Cardiac fibroblast (primary cell): Measurements from ENCODE around the gene UBE2E2.
A peak's percentile ranks its signal among the peaks of the same experiment; 100 is the strongest.

Source experiments
- DNase-seq, 2 donors: peaks; one replicate each; pipeline versions ENCODE4 v3.0.0 to v3.0.0-alpha.2; 2010; ENCODE audit warnings: low read depth in 2 of 2
- H3K4me3 ChIP-seq, 2 donors: replicated peaks in 1 of 2; 1 replicate in 1 of 2; 2 replicates in 1 of 2; pipeline ENCODE4 v1.5.1; 2011; ENCODE audit warnings: low read depth in 2 of 2, low read length in 2 of 2, mild to moderate bottlenecking in 2 of 2, moderate library complexity in 1 of 2
- TF ChIP-seq, protein P1 (sequence below): IDR thresholded peaks from one replicate; pipeline ENCODE4 v1.5.1; 2011; ENCODE audit warnings: low read depth, mild to moderate bottlenecking, low read length, inconsistent platforms

The UBE2E2 gene

DNA sequence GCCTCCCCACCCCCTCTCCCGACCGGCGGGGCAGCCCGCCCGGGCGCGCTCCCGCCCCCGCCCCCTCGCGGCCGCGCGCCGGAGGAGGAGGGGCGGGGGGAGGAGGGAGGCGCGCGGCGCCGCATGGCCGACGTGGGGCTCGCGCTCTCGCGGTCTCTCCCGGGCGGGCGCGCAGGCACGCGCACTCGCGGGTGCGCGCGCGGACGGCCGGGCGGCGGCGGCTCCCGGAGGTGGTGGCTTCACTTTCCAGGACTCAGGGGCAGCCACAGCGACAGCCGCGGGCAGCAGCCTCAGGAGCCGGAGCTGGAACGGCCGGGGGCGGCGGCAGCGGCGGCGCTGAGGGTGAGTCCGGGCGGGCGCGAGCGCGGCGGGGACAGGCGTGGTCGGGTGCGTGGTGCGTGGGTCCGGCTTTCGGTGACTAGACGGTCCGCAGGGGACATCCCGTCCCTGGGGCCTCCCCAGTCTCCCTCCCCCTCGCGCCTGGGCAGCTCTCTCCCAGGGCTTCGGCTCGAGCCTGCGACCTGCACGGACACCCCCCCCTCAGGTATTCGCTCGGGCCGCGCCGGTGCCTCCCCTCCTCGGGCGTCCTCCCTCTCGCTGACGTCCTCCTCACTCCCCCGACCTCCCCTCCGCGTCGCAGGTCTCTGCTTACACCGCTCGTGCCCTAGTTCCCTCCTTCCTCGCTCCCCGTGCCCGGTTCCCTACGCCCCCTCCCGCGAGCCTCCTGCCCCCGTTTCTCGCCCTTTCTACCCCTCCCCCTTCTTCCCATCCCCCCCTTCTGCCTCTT is at the start of gene UBE2E2:
TSS of gene UBE2E2 (plus strand) at position 407 of the 787 bp plus-strand sequence.
- DNase-seq, result peak; percentile 58 to 77
- TF ChIP-seq, protein P1, sequence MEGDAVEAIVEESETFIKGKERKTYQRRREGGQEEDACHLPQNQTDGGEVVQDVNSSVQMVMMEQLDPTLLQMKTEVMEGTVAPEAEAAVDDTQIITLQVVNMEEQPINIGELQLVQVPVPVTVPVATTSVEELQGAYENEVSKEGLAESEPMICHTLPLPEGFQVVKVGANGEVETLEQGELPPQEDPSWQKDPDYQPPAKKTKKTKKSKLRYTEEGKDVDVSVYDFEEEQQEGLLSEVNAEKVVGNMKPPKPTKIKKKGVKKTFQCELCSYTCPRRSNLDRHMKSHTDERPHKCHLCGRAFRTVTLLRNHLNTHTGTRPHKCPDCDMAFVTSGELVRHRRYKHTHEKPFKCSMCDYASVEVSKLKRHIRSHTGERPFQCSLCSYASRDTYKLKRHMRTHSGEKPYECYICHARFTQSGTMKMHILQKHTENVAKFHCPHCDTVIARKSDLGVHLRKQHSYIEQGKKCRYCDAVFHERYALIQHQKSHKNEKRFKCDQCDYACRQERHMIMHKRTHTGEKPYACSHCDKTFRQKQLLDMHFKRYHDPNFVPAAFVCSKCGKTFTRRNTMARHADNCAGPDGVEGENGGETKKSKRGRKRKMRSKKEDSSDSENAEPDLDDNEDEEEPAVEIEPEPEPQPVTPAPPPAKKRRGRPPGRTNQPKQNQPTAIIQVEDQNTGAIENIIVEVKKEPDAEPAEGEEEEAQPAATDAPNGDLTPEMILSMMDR, result no peak
- peak within 1 kb of the TSS; percentile 86 to 98 for H3K4me3 ChIP-seq

DNA sequence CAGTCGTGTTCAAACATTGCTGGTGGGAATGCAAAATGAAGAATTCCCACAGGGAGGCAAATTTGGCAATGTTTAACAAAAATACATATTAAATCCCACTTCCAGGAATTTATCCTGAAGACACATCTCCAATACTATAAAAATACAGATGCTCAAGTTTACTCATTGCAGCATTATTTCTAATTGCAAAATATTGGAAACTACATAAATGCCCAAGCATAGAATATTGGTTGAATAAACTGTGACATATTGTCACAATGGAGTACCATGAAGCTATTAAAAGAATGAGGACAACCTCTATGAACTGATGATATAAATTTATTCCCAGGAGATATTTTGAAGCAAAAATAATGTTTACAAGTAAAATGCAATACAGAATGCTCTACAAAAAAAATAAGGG is 49.7 kb upstream of the UBE2E2 start:
- TF ChIP-seq, protein P1, result no peak
- no peak overlapping the region for H3K4me3 ChIP-seq
- no peak for DNase-seq

- DNase-seq, result no peak
- H3K4me3 ChIP-seq, result no peak overlapping the region
- TF ChIP-seq, protein P1, result no peak
These were observed 45.8 kb upstream of the UBE2E2 start for GRCh38 chr3:23157331-23157730.

GRCh38 chr3:23159929-23160328 is 43.2 kb upstream of the UBE2E2 start:
- peak; percentile 55 to 92 for DNase-seq
- TF ChIP-seq, protein P1, result no peak
- no peak overlapping the region for H3K4me3 ChIP-seq

DNA sequence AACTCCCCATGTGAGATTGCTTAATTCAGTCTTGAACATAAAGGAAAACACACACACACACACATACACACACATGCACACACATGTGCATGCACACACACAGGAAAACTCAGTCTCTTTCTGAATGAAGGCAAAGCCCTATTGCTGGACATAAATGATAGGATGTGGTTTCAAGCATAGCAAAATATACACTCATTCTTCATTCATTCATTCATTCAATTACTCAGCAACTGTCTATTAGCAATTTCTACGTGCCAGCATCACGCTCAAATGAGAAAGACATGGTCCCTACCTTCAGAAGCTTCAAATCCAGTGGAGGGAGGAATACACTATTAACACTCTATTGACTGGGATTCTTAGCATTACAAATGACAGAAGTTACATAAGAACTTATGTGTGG is 41.8 kb upstream of the UBE2E2 start:
- peak in 1 of 2 donors; percentile 17 for DNase-seq
- H3K4me3 ChIP-seq, result no peak overlapping the region
- TF ChIP-seq, protein P1, result no peak

GRCh38 chr3:23161896-23162570 is 41.1 kb upstream of the UBE2E2 start:
- H3K4me3 ChIP-seq, result no peak overlapping the region
- no peak for DNase-seq
- TF ChIP-seq, protein P1, result no peak
